ENCODE data around the gene PRR23E. TPM values are rescaled to one million over a fixed set of nuclear protein-coding genes. Genes with fewer than 3 reads are reported as not detected.
A peak's percentile ranks its signal among the peaks of the same experiment; 100 is the strongest.

PRR23E gene, protein sequence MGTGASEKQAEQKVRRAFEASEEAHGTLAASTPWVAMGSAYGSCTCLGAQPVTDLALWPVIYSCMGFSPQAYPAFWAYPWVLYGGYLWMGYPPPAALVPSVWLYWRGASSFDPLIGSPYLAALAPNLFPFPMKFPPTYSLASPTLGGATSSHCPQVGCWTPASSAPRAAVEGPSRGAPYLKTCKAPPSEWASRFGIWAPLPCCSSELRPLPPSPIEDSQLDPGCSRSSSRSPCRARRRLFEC
- not detected for total RNA-seq
- long read RNA-seq, result 0 reads

DNA sequence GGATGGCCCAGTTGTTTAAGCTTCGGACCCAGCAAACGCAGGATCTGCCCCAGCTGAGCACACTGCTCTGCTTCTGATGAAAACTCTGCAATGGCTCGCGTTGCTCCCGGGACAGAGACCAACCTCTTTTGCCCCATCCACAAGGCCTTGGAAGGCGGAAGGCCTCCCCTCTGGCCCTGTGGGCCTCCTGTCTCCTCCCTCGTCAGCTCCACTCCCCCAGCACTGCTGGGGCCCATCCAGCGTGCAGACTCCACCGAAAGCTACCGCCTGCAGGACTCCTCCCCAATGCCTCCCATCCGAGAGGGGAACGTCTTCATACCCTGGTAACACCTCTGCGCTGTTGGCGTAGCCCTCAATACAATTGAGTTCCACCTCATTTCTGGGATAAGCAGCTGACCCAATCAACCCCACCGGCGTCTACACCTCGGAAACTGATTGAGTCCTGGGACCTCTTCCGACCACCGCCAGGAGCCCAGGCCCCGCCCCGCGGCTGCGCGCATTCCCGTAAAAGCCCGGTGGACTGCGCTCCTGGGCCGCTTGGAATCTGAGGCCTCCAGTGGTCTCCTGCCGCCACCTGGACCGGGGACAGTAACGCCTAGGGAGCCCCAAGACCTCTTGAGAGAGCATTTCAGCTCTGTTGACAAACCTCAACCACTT is at the start of gene PRR23E:
Gene PRR23E, plus strand, starts transcription at position 556 of the 657 bp plus-strand sequence. CDS start 3,555 bp downstream, outside the sequence.
- no peak for DNase-seq (ENCODE audit: low spot score)
- intact Hi-C loops (cut with DNase I), result no loop called here

DNA sequence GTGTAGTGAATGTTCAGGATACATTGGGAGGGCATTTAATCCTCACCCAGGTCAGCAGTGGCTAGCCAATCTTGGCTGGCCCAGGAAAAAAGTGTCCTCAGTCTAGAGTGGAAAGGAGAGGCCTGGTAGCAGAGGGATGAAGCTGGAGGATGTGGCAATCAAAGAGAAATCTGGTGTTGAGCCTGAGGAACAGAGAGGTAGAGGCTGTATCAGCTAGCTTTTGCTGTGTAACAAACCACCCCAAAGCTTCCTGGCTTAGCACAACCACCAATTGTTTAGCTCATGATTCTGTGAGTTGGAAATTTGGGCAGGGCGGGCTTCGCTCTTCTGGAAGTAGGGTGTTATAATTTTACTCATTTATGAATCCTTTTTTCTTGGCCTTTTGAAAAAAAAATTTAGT is 49.8 kb upstream of the PRR23E start:
- intact Hi-C loops (cut with DNase I), result no loop called here
- peak; percentile 39 for DNase-seq (ENCODE audit: low spot score)

DNA sequence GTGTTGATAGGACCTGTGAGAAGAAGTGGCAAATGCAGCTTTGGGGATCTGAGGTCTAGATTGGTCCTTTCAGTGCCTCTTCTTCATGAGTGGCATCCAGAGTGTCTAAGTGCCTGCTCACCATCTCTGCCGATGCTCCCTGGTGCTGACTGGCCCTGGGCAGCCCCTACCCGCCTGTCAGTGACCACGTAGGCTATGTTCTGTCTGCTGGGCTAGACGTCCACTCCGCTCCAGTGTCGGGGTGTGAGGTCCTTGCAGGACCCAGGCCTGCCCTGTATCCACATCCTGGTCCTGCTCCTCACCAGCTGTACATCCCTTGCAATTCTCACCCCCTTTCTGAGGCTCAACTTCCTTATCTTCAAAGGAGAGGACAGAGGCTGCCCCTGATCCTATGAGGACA is 48.3 kb upstream of the PRR23E start:
- intact Hi-C loops (cut with DNase I), result no loop called here

DNA sequence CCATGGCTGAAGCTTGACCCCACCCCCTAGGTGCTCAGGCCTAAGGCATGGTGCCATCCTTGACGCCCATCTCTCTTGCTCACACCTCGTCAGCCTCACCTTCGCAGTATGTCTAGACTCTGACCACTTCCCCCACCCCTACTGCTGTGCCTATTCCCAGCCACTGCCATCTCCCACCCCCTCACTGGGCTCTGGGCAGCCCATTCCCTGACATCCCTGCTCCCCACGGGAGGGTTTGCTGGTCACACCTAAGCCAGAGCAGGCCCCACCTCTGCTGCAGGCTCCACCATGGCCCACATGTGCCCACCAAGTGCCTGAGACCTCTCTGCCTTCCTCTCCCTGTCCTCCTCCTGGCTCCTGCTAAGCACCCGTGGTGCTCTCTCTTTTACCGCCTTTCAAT is 47.7 kb upstream of the PRR23E start:
- no peak for DNase-seq (ENCODE audit: low spot score)
- intact Hi-C loops (cut with DNase I), result no loop called here

More for the DNA sequence above, 48.3 kb upstream of the PRR23E start:
- no peak for DNase-seq (ENCODE audit: low spot score)

DNA sequence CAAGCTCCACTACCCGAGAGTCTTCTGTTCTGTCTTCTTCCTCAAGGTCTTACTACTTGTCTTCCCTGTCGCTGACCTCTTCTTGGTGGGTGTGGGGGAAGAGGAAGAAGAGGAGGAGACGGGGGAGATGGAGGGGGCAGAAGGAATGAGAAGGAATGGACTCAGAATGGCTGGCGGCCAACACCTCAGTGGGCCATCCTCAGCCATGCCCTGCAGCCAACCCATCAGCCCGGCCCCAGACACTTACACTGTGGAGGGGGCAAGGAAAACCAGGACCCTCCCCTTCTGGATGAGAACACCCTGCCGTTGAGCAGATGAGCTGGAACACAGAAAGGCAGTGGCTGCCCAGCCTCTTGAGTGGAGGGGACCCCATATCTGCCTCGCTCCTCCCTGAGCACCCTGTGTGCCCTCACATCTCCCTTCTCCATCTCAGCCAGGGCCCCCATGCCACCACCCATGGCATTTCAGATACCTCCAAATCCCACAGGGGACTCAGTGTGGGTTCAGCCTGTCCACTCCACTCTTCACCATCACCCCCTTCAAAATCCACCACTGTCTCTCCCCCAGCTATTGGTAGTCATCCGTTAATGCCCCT is 45.5 kb upstream of the PRR23E start:
- intact Hi-C loops (cut with DNase I), result no loop called here
- peak; percentile 55 for DNase-seq (ENCODE audit: low spot score)

DNA sequence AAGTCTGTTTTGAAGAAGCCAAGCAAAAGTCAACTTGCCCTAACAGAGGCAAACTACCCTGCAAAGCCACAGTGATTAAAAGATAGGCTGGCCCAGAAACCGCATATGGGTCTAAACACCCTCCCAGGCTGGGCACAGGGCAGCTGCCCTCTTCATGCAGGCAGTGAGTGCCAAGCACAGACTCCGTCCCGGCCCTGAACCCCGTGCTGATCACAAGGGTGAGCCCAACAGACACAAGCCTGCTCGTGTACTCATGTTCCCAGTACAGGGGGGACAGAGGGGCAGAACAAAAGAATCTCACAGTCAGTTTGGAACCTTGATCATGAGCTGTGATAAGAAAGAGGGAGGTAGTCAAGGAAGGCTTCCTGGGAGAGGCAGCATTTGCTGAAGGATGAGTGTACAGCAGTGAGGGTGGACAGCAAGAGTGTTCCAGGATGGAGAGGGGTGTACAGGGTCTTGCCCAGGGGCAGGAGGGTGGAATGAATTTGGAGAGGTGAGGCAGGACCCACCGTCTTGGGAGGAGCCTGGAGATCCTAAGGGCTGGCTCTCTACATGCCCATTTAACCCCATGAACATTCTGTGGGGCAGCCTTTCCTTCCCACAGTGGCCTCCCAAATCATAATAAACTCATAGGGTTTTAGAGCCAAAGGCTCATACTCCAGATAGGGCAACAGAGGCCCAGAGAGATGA is 43.2 kb upstream of the PRR23E start:
- DNase-seq (ENCODE audit: low spot score), result peak; percentile 54
- intact Hi-C loops (cut with DNase I), result no loop called here

DNA sequence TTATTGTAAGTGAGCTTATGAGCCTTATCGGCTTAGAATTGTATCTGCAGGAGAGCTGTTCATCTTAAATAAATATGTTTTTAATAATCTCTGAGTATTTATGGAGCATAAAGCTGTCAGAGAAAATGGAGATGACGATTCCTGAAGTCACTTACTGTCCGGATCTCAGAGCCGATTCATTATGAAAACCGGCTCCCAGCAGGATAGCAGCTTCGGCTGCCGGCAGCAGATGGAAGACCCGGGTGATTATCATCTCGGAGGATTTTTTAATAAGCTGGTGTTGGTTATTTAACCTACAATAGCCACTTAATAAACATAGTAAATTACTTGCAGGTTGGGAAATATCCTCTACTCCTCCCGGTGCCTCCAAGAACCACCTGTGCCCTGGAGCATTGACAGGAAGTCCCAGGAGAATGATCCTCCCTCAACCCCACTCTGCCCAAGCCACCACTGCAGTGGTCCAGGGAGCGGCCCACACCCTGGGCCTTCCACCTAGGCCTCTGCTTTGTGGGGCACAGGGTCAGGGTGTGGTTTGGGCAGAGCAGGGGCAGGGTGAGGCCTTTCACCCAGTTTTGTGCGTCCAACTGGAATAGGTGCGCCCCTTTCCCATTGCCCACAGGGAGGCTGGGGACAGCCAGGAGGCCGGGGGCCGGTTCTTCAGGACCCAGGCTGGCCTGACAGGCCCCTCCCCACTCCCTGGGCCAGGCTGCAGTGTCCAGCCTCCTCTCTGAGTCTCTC is 42.2 kb upstream of the PRR23E start:
- peak; percentile 35 for DNase-seq (ENCODE audit: low spot score)
- intact Hi-C loops (cut with DNase I), result no loop called here

DNA sequence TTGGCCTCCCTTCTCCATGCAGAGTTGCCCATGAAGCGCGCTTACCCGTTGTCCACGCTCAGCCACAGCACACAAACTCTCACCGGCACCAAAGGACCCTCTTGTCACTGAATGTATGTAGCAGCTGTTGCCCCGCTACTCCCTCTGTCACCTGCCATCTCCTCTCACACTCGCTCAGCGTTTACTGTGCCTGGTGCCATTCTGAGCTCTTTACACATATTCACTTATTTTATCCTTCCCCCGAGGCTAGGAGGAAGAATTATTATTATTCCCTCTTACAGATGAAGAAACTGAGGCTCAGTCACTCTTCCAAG is 41.7 kb upstream of the PRR23E start:
- intact Hi-C loops (cut with DNase I), result no loop called here
- DNase-seq (ENCODE audit: low spot score), result no peak

DNA sequence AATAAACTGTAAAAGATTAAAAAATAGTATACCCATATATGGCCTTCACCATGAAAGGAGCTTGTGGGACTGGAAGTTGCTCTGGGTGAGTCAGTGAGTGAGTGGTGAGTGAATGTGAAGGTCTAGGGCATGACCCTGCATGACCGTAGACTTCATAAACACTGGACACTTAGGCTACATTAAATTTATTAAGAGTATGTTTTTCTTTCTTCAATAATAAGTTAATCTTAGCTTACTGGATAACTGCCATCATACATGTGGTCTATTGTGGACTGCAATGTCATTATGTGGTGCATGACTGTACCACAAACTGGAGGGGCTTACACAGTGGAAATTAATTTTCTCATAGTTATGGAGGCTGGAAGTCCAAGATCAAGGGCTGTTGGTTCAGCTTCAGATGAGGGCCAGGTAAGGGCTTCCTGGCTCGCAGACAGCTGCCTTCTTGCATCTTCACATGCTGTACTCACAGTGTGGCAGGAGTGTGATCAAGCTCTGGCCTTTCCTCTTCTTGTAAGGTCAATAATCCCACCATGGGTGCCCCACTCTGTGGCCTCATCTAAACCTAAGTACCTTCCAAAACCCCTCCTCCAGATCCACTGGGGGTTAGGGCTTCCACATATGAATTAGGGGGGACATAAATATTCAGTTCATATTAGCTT is 40.8 kb upstream of the PRR23E start:
- intact Hi-C loops (cut with DNase I), result no loop called here
- peak; percentile 46 for DNase-seq (ENCODE audit: low spot score)

DNA sequence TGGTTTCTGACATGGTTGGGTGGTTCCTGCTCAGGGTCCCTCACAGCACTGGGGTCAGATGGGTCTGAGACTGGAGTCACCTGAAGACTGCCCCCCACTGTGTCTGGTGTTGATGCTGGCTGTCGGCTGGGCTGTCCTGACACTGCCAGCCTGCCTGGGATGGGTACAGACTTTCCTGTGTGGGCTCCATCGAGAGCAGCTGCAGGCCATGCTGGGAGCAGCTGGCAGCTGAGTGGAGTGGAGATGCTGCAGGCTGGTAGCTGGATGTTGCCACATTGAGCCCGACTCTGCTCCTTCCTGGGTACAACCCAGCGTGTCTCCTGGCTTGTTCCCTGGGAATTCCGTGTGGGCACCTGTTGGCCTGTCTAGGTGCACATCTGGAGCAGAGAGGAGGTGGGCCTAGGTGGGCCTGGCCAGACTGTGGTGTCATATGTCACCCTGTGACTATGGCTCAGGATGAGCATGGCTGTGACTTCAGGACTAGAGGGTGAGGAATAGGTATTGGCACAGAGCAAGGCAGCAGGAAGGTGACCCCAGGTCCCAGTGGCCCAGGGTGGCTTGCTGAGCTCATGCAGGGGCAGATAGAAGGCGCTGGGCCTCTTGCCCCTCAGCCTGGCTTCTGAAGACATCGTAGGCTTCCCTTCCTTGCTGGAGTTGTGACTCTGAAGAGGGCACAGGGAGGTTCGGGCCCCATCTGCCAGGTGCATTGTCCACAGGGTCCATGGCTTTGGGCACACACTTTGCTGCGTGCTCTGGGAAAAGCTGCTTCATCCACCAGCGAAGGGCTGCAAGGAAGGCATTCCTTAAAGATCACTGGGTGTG is 40.0 kb upstream of the PRR23E start:
- DNase-seq (ENCODE audit: low spot score), result peak; percentile 39
- intact Hi-C loops (cut with DNase I), result no loop called here

DNA sequence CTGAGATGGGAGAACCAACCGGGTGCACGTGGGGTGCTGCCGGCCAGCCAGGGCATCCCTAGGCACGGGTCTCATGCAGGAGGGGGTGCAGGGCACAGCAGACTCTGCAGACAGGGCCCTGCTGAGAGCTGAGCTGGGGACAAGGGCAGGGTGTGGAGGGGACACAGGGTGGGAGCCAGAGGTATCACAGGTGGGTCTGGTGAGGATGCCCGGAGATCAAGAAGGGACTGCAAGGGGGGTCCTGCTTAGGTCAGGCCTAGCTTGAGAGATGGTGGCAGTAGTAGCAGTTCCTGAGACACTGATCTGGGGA is 39.5 kb upstream of the PRR23E start:
- peak; percentile 63 for DNase-seq (ENCODE audit: low spot score)
- intact Hi-C loops (cut with DNase I), result no loop called here

DNA sequence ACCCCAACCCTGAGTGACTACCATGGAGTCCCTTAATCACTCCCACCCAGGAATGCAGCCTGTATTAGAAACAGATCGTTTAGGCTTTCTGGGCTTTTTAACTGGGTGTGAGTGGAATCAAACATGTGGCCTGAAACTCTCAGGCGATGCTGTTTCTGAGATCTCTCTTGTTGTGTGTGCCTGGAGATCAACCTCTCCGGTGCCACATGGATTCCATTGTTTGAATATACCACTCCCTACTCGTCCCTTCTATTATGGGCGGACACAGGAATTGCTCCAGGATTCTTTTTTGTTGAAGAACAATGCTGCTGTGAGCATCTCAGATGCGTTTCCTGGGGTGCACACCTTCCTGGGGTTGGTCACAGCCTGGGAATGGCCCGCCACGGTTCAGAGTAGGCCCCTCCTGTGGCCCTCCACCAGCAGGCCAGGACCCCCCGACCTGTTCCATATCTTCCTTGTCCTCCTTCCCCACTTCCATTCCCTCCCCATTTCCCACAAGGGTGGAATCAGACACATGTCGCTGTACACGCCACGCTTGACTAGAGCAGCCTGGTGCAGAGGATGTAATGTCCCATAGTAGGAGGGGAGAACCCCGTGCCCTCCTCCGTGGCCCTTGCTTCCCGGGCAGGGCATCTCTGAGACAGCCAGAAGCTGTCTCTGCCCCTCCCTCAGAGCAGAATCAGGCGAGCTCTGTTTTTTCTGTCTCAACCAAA is 36.4 kb upstream of the PRR23E start:
- DNase-seq (ENCODE audit: low spot score), result peak; percentile 66
- intact Hi-C loops (cut with DNase I), result no loop called here

DNA sequence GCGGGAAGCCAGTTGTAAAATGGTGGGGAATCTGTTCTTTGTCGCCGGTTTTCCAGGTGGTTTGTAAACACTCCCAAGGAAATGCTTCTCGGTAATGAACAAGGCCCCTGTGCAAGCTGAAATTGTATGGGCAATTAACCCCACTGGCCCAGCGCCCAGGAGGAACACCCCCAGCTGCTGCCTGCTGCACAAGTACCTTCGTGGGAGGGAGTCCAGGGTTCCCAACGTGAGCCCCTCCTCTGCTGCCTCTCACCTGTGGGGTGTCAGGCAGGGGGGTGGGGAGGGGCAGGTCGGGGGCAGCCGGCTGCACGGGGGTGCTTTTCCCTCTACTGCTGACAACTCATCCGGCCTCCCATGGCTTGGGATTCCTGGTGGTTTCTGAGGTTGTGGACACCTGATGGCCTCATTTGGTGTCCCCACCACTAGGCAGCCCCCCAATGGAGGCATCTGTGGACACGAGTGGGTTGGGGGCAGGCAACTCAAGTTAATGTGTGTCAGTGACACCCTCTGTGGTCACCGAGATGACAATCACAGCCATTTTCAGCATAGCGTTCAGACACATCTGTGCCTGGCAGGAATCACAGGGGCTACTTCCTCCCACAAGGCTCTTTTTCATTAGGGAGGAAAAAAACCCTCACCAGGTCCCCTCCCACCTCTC is 35.6 kb upstream of the PRR23E start:
- intact Hi-C loops (cut with DNase I), result no loop called here
- peak; percentile 20 for DNase-seq (ENCODE audit: low spot score)

DNA sequence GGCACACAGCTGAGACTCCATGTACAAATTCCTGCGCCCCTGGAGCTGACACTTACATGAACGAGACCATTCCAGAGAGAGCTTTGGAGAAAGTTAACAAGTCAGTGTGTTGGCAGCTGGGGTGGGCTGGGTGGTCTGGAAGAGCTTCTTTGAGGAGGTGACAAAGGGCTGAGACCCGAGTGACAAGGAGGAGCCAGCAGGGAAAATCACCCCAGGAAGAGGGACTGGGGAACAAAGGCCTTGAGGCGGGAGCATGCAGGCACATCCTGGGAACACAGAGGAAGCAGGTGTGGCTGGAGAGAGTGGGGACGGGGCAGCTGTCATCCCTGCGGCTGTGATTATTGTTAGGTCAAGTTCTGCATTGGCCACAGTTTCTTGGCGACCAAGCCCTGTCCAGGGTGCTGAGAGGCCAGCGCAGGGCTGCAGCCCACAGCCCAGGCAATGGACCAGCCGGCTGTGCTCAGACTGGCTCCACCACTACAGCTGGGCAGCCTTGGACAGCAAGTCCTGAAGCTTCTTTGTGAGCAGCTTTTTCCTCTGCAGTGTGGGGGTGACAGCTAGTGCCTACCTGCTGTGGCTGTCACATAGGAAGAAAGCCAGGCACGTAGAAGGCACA is 34.2 kb upstream of the PRR23E start:
- DNase-seq (ENCODE audit: low spot score), result peak; percentile 57

DNA sequence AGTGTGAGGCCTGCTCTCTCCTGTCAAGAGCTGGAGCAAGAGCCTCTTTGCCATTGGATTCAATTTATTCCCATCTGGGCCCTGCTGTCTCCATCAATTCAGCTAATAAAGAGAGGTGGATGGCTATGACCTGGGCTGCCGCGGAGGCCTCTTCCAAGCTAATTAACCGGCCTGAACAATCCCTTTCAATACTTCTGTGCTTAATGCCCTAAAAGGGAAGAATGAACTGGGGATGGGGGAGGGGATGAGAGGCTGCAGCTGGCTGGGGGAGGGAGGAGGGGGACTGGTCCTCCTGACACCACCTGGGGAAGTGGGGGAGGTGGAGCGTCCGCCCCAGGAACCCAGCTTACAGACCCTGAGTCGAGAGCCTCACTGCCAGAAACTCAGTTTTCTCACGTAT is 33.4 kb upstream of the PRR23E start:
- intact Hi-C loops (cut with DNase I), result no loop called here

More for the DNA sequence above, 34.2 kb upstream of the PRR23E start:
- intact Hi-C loops (cut with DNase I), result no loop called here

DNA sequence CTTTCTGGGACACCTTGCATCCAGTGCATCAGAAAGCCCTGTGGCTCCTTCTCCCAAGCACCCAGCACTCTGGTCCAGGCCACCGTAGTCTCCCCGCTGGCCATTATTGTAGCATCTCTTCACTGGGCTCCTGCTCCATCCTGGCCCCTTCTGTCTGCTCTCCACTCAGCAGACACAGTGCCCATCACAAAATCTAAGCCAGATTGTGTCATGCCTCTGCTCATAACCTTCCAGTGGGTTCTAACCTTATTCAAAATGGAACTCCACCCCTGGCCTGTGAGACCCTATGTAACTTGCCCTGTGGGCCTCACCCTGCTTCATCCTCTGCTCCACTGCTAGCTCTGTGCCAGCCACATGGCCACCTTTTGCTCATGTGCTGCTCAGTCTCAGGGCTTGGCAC is 31.7 kb upstream of the PRR23E start:
- peak; percentile 41 for DNase-seq (ENCODE audit: low spot score)
- intact Hi-C loops (cut with DNase I), result no loop called here

More for the DNA sequence above, 33.4 kb upstream of the PRR23E start:
- peak; percentile 38 for DNase-seq (ENCODE audit: low spot score)

DNA sequence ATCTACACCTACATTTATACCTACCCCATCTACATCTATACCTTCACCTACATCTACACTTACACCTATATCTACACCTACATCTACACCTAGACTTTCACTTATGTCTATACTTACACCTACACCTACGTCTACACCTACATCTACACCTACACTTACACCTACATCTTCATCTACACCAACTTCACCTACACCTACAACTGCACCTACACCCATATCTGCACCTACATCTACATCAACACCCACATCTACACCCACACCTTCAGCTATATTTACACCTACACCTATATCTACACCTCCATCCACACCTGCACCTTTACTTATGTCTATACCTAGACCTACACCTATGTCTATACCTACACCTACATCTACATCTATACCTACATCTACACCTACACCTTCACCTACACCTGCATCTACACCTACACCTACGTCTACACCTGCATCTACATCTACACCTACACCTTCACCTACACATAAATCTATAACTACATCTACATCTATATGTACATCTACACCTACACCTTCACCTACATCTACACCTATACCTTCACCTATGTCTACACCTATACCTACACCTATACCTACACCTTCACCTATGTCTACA is 30.9 kb upstream of the PRR23E start:
- intact Hi-C loops (cut with DNase I), result no loop called here
- DNase-seq (ENCODE audit: low spot score), result no peak

All from cardiac septum (tissue), 1 donor.